Spleen (tissue), 11 donors: ENCODE results near the gene POU3F2. TPM values are rescaled to one million over a fixed set of nuclear protein-coding genes. Genes with fewer than 3 reads are reported as not detected.

Experiments
- DNase-seq: peaks from one replicate; pipeline ENCODE4 v3.0.0-alpha.2; 2020
- H3K27ac ChIP-seq, 8 donors: fragments of 200-600 bp; sonication (generic) in 7 of 8; 1 replicate in 4 of 8; 2 replicates in 4 of 8; pipeline versions ENCODE4 v1.5.0 to v1.8.0; 2016 to 2021; ENCODE audit warnings: inconsistent platforms in 4 of 8, mild to moderate bottlenecking in 4 of 8, moderate library complexity in 1 of 8
- H3K27me3 ChIP-seq, 7 donors: fragments of 200-600 bp; sonication (generic) in 6 of 7; replicated peaks in 1 of 7; 1 replicate in 4 of 7; 2 replicates in 3 of 7; pipeline versions ENCODE4 v1.5.0 to v1.8.0; 2016 to 2021; ENCODE audit warnings: inconsistent platforms in 3 of 7, mild to moderate bottlenecking in 1 of 7
- H3K36me3 ChIP-seq, 6 donors: fragments of 200-600 bp; sonication (generic) in 5 of 6; 1 replicate in 4 of 6; 2 replicates in 2 of 6; pipeline versions ENCODE4 v1.5.0 to v1.8.0; 2016 to 2021; ENCODE audit warnings: inconsistent platforms in 2 of 6
- H3K4me1 ChIP-seq, 6 donors: fragments of 200-600 bp; sonication (generic) in 5 of 6; 1 replicate in 3 of 6; 2 replicates in 3 of 6; pipeline versions ENCODE4 v1.5.0 to v1.8.0; 2016 to 2021; ENCODE audit warnings: inconsistent platforms in 3 of 6
- H3K4me3 ChIP-seq, 8 donors: fragments of 200-600 bp; sonication (generic) in 7 of 8; 1 replicate in 4 of 8; 2 replicates in 4 of 8; pipeline versions ENCODE4 v1.5.0 to v1.8.0; 2016 to 2021; ENCODE audit warnings: inconsistent platforms in 4 of 8, mild to moderate bottlenecking in 4 of 8, moderate library complexity in 2 of 8
- H3K9me3 ChIP-seq, 8 donors: fragments of 200-600 bp; sonication (generic) in 7 of 8; 1 replicate in 4 of 8; 2 replicates in 4 of 8; pipeline versions ENCODE4 v1.5.0 to v1.8.0; 2016 to 2021; ENCODE audit warnings: inconsistent platforms in 4 of 8
- POLR2A ChIP-seq, 3 donors: fragments of 450-650 bp; IDR thresholded peaks; one replicate each; pipeline ENCODE4 v1.5.1; 2017; ENCODE audit warnings: antibody characterized with exemption in 3 of 3, mild to moderate bottlenecking in 1 of 3
- POLR2AphosphoS5 ChIP-seq, 3 donors: sonication (generic); formaldehyde crosslinking; IDR thresholded peaks; one replicate each; pipeline ENCODE4 v1.5.1; 2017; ENCODE audit warnings: antibody characterized with exemption in 3 of 3
- WGBS, 5 donors: extraction: QIAGEN DNeasy Blood & Tissue Kit in 3 of 5; methylation state at CpG; one replicate each; pipeline versions ENCODE4 v1.1.5 to v1.1.7; 2013 to 2018; 5-methylcytosine and 5-hydroxymethylcytosine counted together
- intact Hi-C: fragments of 100-400 bp; cut with DNase I; formaldehyde crosslinking; loops from one replicate; pipeline ENCODE4 v1.15.0; 2023; ENCODE audit warnings: low total_unique reads
- polyA plus RNA-seq, 3 donors: library from polyadenylated mRNA; stranded (reverse); fragments of 200-250 nt; gene quantifications; one replicate each; pipeline ENCODE4 v1.2.1, GENCODE V29; 2013
- total RNA-seq, 7 donors: library from RNA; depleted of rRNA in 3 of 7; stranded (reverse); fragments of >200 nt in 3 of 7; fragmentation: NEBNext Ultra II Directional in 4 of 7; extraction: Animal tissue kit (Norgen Biotek cat#: 25700) in 4 of 7; gene quantifications; one replicate each; pipeline versions ENCODE4 v1.1.0 to v1.2.1, GENCODE V29; 2016 to 2021
- TF ChIP-seq, protein P1 (sequence below), 11 experiments: fragments of 200-600 bp in 7 of 11; fragments of 450-650 bp in 4 of 11; sonication (generic) in 4 of 11; IDR thresholded peaks in 8 of 11; conservative IDR thresholded peaks in 3 of 11; 1 replicate in 7 of 11; 2 replicates in 4 of 11; pipeline versions ENCODE4 v1.4.0 to v1.8.0; 2016 to 2021; ENCODE audit warnings: antibody characterized with exemption in 11 of 11, inconsistent platforms in 4 of 11, mild to moderate bottlenecking in 1 of 11
- donor health status: healthy with polysubstance abuse.
- donor health status: DM: no; HTN: no; CAD: no; lungs with moderate emphysema.
- donor health status: DM: no; HTN: no; CAD: no.
- donor health status: Bipolar disorder and iron deficiency.
- donor health status: healthy.
- donor health status: DM: no; HTN: no; CAD: no.
- donor health status: DM: yes; HTN: yes; CAD: no.

POU3F2 gene
- total and polyA plus RNA-seq, 10 donors, result 0.06 TPM; not detected in 9

DNA sequence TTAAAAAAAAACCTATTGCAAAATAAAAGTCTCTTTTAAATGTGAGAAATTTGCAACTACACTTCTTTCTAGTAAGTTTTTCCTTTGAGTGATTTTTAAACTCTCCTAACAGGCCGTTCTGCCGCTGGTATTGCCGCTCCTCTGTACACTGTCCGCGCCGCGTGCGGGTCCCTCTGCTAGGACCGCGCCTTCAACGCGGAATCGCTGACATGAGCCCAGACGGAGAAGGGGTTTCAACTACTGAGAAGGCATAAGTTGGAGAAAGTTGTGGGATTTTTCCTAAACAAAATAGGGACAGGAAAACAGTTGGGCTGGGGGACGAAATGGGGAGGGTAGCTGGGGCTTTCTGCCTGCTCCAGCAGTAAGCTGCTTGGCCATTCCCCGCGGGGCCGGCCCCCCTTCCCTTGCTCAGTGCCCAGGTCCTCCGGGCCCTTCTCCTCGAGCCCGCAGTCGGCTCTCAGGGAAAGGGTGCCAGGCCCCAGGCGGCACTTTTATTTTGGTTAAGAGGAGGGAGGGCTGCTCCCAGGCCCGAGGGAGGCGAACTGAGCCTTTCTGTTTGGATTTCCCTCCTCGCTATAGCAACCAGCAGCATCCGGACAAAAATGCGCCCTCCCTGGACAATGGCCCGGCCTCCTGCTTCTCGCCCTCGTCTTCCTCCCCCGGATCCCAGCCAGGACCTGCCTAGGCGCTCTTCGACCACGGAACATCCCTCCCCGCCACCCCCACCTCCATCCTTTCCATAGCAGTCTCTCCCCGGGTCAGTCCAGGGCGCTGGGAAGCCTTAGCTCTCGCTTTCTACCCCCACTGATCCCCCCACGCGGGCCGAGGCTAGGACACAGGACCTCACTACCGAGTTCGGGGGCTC is 6.8 kb upstream of the POU3F2 start:
- intact Hi-C loops, result no loop called here
- Histone ChIP-seq H3K4me1 (peaks cover 21 to 63% (median 40%) of the 10 kb centered on the region in 6 donors), H3K36me3 (no peaks in the 10 kb centered on the region), H3K27me3 (peaks cover 15 to 100% (median 97%) of the 10 kb centered on the region in 7 donors), H3K4me3 (peak overlapping the region in 1 of 8 donors; percentile 32), H3K9me3 (no peaks in the 10 kb centered on the region), H3K27ac (no peak overlapping the region)
- WGBS, 5 donors, result 6 to 9% (median 8%) methylated on average over 43 to 44 of the region's 44 CpGs
- TF ChIP-seq POLR2A (IDR thresholded peaks at IDR 0.05) (no peak), POLR2AphosphoS5 (IDR thresholded peaks at IDR 0.05) (no peak)
- TF ChIP-seq, protein P1, sequence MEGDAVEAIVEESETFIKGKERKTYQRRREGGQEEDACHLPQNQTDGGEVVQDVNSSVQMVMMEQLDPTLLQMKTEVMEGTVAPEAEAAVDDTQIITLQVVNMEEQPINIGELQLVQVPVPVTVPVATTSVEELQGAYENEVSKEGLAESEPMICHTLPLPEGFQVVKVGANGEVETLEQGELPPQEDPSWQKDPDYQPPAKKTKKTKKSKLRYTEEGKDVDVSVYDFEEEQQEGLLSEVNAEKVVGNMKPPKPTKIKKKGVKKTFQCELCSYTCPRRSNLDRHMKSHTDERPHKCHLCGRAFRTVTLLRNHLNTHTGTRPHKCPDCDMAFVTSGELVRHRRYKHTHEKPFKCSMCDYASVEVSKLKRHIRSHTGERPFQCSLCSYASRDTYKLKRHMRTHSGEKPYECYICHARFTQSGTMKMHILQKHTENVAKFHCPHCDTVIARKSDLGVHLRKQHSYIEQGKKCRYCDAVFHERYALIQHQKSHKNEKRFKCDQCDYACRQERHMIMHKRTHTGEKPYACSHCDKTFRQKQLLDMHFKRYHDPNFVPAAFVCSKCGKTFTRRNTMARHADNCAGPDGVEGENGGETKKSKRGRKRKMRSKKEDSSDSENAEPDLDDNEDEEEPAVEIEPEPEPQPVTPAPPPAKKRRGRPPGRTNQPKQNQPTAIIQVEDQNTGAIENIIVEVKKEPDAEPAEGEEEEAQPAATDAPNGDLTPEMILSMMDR (IDR thresholded peaks at IDR 0.05 in 8 of 11, conservative IDR thresholded peaks at IDR 0.05 in 3 of 11), result no peak
- peak; percentile 69 for DNase-seq

DNA sequence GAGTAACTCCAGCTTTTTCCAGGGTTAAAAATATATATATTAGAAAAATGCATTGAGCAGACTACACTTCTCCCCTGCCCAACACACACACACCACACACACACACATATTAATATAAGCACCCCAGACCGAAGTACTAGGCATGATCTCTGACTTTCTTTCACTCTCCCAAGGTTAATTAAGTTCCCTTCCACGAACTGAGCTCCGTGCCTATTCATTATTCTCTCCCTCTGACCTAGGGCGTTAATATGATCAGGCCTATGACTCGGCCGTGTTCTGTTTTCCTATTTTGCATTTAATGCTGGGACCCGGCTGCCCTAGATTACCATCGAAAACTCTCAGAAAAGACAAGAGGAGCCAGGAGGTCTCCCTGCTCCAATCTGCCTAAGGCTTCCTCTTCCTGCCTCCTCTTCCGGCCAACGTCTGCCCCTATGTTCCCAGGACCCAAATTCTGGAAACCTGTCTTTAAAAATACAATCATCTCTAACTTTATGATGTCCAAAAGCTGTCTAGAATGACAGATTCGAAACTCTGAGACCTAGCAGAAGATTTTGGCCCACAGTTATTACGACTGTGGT is 6.1 kb upstream of the POU3F2 start:
- intact Hi-C loops, result no loop called here
- Histone ChIP-seq H3K4me1 (peaks cover 29 to 70% (median 48%) of the 10 kb centered on the region in 6 donors), H3K36me3 (no peaks in the 10 kb centered on the region), H3K9me3 (no peaks in the 10 kb centered on the region), H3K4me3 (no peak overlapping the region), H3K27ac (no peak overlapping the region), H3K27me3 (peaks cover 18 to 100% (median 100%) of the 10 kb centered on the region in 7 donors)
- TF ChIP-seq POLR2AphosphoS5 (IDR thresholded peaks at IDR 0.05), result no peak
- TF ChIP-seq, protein P1 (IDR thresholded peaks at IDR 0.05 in 8 of 11, conservative IDR thresholded peaks at IDR 0.05 in 3 of 11), result no peak
- no peak for TF ChIP-seq POLR2A (IDR thresholded peaks at IDR 0.05)
- WGBS, 5 donors, result 5 to 8% (median 5%) methylated on average over 12 of the region's 12 CpGs
- no peak for DNase-seq

DNA sequence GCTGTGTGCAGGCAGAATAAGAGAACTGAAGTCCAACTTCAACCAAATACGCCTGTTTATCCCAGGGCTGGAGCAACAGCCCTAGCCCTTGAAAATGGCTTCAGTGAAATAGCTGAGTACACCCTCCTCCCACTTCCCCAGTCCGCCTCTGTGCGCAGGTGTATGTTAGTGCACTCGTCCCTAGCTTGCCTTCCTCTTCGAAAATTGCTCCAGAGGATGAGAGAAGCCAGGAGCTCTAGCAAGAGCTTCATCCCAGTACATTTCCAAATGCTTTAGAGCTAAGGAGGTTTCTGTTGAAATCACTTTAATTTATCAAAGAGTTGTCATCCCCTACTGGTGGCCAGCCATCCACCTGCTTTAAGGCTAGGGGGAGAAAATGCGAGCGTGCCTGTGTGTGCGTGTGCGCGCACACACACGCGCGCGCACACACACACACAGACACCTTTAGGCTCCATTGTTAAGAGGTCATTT is 5.4 kb upstream of the POU3F2 start:
- no peak overlapping the region for H3K27ac ChIP-seq
- peaks cover 33 to 73% (median 50%) of the 10 kb centered on the region in 6 donors for H3K4me1 ChIP-seq
- intact Hi-C loops, result no loop called here
- TF ChIP-seq, protein P1 (IDR thresholded peaks at IDR 0.05 in 8 of 11, conservative IDR thresholded peaks at IDR 0.05 in 3 of 11), result no peak
- no peak for TF ChIP-seq POLR2AphosphoS5 (IDR thresholded peaks at IDR 0.05)
- 6 to 10% (median 9%) methylated on average over 14 of the region's 14 CpGs for WGBS, 5 donors
- no peak overlapping the region for H3K4me3 ChIP-seq
- no peak for DNase-seq
- no peaks in the 10 kb centered on the region for H3K36me3 ChIP-seq
- H3K9me3 ChIP-seq, result no peaks in the 10 kb centered on the region
- peaks cover 18 to 100% (median 100%) of the 10 kb centered on the region in 7 donors for H3K27me3 ChIP-seq

DNA sequence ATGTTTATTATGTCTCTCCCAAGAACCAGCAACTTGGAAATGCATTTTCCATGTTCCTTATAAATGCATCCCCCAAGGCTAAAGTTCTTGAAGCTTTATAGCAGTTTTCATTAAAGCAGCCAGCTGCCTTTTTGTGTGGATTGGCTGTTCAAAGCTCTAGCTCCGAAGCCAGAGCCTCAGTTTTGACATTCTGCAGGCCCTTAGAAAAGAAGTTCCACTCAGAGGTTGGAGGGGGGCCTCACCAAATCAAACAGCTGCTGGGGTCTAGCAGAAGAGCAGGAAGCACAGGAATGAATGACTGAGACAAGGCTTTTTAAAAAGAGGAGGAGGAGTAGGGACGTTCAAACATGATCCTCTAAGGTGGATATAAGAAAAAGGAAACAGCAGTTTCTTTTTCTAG is 4.2 kb upstream of the POU3F2 start:
- intact Hi-C loops, result no loop called here
- Histone ChIP-seq H3K9me3 (no peaks in the 10 kb centered on the region), H3K27ac (no peak overlapping the region), H3K36me3 (no peaks in the 10 kb centered on the region), H3K4me1 (peaks cover 34 to 73% (median 55%) of the 10 kb centered on the region in 6 donors), H3K27me3 (peaks cover 19 to 100% (median 98%) of the 10 kb centered on the region in 7 donors), H3K4me3 (no peak overlapping the region)
- no peak for DNase-seq
- 2 to 22% (median 9%) methylated on average over 2 of the region's 2 CpGs for WGBS, 5 donors
- TF ChIP-seq POLR2AphosphoS5 (IDR thresholded peaks at IDR 0.05), result no peak
- no peak for TF ChIP-seq POLR2A (IDR thresholded peaks at IDR 0.05)
- TF ChIP-seq, protein P1 (IDR thresholded peaks at IDR 0.05 in 8 of 11, conservative IDR thresholded peaks at IDR 0.05 in 3 of 11), result no peak
